Measurements from ENCODE around the gene DRAXIN.

DRAXIN gene

GRCh38 chr1:11704691-11705475 is 13.4 kb downstream of the DRAXIN start:
- ChIA-PET CTCF (interaction anchor here (10.2 kb wide), 1 partner anchor 17 kb away, joined by 95 read pairs; no protein-coding TSS in a partner anchor), POLR2A (no interaction called here)
- TF ChIP-seq CTCF (IDR thresholded peaks at IDR 0.05; ENCODE audit: insufficient read depth, low read length, missing control alignments): no peak
- DNase-seq (ENCODE audit: low read depth, low spot score): no peak
- no peak overlapping the region for H3K4me3 ChIP-seq (ENCODE audit: low read depth, low read length)

- no peak for DNase-seq (ENCODE audit: low read depth, low spot score)
- ChIA-PET POLR2A (no interaction called here), CTCF (interaction anchor here (10.2 kb wide), 1 partner anchor 16 kb away, joined by 95 read pairs; no protein-coding TSS in a partner anchor)
- no peak overlapping the region for H3K4me3 ChIP-seq (ENCODE audit: low read depth, low read length)
- no peak for TF ChIP-seq CTCF (IDR thresholded peaks at IDR 0.05; ENCODE audit: insufficient read depth, low read length, missing control alignments)
These were observed 14.1 kb downstream of the DRAXIN start for GRCh38 chr1:11705596-11705995.

GRCh38 chr1:11706292-11706691 is 14.8 kb downstream of the DRAXIN start:
- no peak for TF ChIP-seq CTCF (IDR thresholded peaks at IDR 0.05; ENCODE audit: insufficient read depth, low read length, missing control alignments)
- ChIA-PET POLR2A (no interaction called here), CTCF (interaction anchor here (10.2 kb wide), 1 partner anchor 15 kb away, joined by 95 read pairs; no protein-coding TSS in a partner anchor)
- DNase-seq (ENCODE audit: low read depth, low spot score): no peak
- H3K4me3 ChIP-seq (ENCODE audit: low read depth, low read length): no peak overlapping the region

GRCh38 chr1:11707621-11708276 is 16.2 kb downstream of the DRAXIN start:
- ChIA-PET POLR2A (no interaction called here), CTCF (interaction anchor here (1.4 to 10.2 kb wide), 4 partner anchors 14 to 44 kb away, joined by 3 to 95 read pairs (median 5); partner anchors contain the start of gene FBXO6)
- H3K4me3 ChIP-seq (ENCODE audit: low read depth, low read length): no peak overlapping the region
- no peak for DNase-seq (ENCODE audit: low read depth, low spot score)
- no peak for TF ChIP-seq CTCF (IDR thresholded peaks at IDR 0.05; ENCODE audit: insufficient read depth, low read length, missing control alignments)

GRCh38 chr1:11708554-11709350 is 17.2 kb downstream of the DRAXIN start:
- POLR2A ChIA-PET: no interaction called here
- H3K4me3 ChIP-seq (ENCODE audit: low read depth, low read length): no peak overlapping the region
- CTCF ChIA-PET: interaction anchor here (0.6 to 10.2 kb wide), 8 partner anchors 13 to 58 kb away, joined by 3 to 95 read pairs (median 4); partner anchors contain the start of gene FBXO6
- DNase-seq (ENCODE audit: low read depth, low spot score): no peak
- no peak for TF ChIP-seq CTCF (IDR thresholded peaks at IDR 0.05; ENCODE audit: insufficient read depth, low read length, missing control alignments)

Data from AG04449 (cell line).